HG03159 (cell line): ENCODE measurements around the gene KPNA1.
"Not testable (repeated sequence)": the region's sequence is repeated elsewhere in the genome, so short reads cannot be mapped to it uniquely, and the experiment has no call there.

ENCODE experiments used
- ATAC-seq: cut with Tn5 transposase; IDR thresholded peaks from one replicate; pipeline ENCODE4 v1.9.1; 2021; ENCODE audit warnings: mild to moderate bottlenecking, moderate library complexity; ENCODE audit not compliant: unreplicated experiment

KPNA1 gene

GRCh38 chr3:122481390-122481789 lies 33.3 kb downstream of the KPNA1 start:
- ATAC-seq: no peak

DNA sequence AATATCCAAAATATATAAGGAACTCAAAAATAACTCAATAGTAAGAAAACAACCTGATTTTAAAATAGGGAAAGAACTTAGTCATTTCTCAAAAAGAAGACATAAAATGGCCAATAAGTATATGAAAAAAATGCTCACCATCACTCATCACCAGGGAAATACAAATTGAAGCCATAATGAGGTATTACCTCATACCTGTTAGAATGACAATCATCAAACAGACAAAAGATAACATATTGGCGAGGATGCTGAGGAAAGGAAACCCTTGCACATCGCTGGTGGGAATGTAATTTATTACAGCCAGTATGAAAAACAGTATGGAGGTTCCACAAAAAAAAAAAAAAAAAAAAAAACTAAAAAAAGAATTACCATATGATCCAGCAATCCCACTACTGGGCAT lies 38.2 kb downstream of the KPNA1 start:
- ATAC-seq: no peak

DNA sequence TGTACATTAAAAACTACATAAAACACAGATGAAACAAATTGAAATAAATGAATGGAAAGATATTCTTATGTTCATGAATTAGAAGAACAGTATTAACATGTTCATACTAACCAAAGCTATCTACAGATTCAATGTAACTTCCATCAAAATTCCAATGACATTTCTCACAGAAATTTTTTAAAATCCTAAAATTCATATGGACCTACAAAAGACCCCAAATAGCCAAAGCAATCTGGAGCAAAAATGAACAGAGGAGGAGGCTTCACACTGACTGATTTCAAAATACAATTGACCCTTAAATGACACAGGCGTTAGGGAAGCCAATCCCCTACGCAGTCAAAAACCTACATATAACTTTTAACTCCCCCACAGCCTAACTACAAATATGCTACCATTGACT lies 39.4 kb downstream of the KPNA1 start:
- no peak for ATAC-seq

GRCh38 chr3:122469659-122470058 lies 45.1 kb downstream of the KPNA1 start:
- ATAC-seq: no peak

- ATAC-seq: peak; percentile 60
These were observed 45.7 kb downstream of the KPNA1 start for GRCh38 chr3:122468896-122469533.

GRCh38 chr3:122466701-122467240 lies 48.0 kb downstream of the KPNA1 start:
- no peak for ATAC-seq

DNA sequence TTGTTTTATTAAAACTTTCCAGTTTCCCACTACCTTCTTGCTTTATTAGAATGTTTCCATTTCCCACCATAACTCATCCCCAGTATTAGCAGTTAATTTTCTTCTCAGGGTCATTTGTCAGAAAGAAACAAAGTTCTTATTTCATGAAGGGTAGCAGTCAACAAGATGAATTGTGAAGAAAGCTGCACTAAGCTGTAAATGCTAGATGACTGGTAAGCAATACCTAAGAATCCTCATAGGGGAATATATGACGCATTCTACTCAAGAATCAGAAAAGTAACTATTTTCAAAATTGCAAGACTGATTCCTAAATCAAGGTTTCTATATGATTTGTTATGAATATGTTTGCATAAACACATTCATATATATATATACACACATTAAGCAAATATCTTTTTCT lies 50.1 kb downstream of the KPNA1 start:
- ATAC-seq: no peak

- ATAC-seq: no peak
These were observed 52.3 kb downstream of the KPNA1 start for GRCh38 chr3:122462406-122462805.

- ATAC-seq: no peak
These were observed 52.9 kb downstream of the KPNA1 start for GRCh38 chr3:122461806-122462205.

- ATAC-seq: no peak
These were observed 55.7 kb downstream of the KPNA1 start for GRCh38 chr3:122458992-122459391.

DNA sequence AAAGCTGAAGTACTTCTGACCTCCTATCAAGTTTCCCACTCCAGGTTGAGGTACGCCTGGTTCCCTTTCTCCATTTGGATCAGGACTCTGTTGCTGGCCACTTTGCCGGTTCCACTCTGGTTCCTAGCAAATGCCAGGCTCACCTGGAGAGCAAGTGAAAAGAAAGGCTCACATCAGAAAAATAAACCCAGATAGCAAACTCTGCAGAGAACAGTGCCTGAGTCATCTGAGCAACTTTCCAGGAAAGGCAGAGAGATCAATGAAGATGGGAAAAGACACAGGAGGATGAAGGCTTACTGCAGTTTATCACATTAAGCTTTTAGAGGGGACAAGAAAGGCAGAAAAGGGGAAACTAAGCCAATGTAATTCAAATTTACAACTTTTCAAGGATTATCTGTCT lies 57.0 kb downstream of the KPNA1 start:
- ATAC-seq: no peak

GRCh38 chr3:122456074-122456473 lies 58.7 kb downstream of the KPNA1 start:
- no peak for ATAC-seq

DNA sequence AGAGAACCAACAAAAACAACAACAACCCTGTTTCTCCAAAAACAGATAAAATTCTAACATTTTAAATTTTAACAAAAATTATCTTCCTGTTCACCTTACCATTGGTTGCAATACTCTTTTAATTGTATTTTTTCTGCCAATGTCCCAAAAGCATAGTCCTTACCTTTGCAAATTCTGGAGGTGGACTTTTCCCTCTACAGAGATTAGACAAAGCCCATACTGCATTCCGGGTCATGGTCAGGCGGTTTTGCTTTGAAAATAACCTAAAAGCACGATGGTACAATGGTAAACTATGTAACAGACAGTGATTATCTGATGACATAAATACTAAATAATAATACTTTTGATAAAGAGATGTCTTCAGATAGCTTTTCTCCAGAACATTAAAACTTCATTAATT lies 63.4 kb downstream of the KPNA1 start:
- ATAC-seq: no peak

GRCh38 chr3:122448218-122448617 lies 66.5 kb downstream of the KPNA1 start:
- not testable (repeated sequence) for ATAC-seq

- ATAC-seq: not testable (repeated sequence)
These were observed 70.2 kb downstream of the KPNA1 start for GRCh38 chr3:122444491-122444887.

DNA sequence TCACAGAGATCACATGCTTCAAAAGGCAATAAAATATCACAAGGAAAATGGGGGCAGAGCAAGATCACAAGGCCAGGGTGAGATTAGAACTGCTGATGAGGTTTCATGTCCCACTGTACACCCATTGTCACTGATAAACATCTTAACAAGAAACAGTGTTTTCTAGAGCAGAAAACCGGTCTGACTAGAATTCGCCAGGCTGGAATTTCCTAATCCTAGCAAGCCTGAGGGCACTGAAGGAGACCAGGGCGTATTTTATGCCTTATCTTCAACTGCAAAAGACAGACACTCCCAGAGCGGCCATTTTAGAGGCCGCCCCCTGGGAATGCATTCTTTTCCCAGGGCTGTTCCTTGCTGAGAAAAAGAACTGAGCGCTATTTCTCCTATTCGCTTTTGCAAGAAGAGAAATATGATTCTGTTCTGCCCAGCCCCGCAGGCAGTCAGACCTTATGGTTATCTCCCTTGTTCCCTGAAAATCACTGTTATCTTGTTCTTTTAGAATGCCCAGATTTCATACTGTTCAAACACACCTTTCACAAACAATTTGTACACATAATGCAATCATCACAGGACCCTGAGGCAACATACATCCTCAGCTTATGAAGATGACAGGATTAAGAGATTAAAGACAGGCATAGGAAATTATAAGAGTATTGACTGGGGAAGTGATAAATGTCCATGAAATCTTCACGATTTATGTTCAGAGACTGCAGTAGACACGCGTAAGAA lies 70.8 kb downstream of the KPNA1 start:
- not testable (repeated sequence) for ATAC-seq

DNA sequence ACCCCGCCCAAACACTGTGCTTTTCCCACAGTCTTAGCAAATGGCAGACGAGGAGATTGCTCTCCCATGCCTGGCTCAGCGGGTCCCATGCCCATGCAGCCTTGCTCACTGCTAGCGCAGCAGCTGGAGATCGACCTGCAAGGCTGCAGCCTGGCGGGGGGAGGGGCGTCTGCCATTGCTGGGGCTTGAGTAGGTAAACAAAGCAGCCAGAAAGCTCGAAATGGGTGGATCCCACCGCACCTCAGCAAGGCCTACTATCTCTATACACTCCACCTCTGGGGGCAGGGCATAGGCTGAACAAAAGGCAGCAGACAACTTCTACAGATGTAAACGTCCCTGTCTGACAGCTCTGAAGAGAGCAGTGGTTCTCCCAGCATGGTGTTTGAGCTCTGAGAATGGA lies 71.6 kb downstream of the KPNA1 start:
- ATAC-seq: no peak

DNA sequence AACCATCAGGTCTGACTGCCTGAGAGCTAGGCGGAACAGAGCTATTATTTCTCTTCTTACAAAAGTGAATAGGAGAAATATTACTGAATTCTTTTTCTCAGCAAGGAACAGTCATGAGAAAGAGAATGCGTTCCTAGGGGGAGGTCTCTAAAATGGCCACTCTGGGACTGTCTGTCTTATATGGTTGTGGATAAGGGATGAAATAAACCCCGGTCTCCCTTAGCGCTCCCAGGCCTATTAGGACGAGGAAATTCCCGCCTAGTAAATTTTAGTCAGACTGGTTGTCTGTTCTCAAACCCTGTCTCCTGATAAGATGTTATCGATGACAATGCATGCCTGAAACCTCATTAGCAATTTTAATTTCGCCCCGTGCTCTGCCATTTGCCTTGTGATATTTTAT lies 78.8 kb downstream of the KPNA1 start:
- no peak for ATAC-seq

DNA sequence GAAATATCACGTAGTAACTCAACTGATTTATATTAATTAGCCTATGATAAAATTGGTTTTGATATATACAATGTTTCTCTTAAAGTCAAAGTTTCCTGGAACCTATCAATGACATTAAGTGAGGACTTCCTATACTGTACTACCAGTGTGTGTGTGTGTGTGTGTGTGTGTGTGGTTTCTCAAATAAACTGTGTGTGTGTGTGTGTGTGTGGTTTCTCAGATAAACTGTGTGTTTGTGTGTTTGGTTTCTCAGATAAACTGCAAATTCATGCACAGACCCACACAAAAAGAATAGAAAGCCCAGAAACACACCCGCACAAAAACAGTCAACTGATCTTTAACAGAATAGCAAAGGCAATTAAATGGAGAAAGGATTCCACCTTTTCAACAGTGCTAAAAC lies 84.4 kb downstream of the KPNA1 start:
- no peak for ATAC-seq

- ATAC-seq: no peak
These were observed 86.8 kb downstream of the KPNA1 start for GRCh38 chr3:122427857-122428471.

DNA sequence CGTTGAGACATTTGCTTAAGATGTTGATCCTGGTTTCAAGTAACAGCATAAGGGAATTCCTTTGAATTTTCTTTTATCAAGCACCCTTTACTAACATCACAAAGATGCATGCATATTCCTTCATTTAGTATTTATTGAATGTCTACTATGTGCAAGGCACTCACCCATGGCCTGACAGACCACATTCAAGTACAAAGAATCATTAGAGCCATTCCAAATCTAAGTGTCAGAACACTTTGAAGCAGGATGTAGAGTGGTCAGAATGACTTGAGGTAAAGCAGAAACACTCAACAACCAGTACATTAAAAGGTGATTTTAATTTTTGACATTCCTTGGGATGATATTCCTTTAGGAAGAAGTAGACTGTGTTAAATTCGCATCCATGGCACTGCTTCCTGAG lies 92.9 kb downstream of the KPNA1 start:
- ATAC-seq: no peak

DNA sequence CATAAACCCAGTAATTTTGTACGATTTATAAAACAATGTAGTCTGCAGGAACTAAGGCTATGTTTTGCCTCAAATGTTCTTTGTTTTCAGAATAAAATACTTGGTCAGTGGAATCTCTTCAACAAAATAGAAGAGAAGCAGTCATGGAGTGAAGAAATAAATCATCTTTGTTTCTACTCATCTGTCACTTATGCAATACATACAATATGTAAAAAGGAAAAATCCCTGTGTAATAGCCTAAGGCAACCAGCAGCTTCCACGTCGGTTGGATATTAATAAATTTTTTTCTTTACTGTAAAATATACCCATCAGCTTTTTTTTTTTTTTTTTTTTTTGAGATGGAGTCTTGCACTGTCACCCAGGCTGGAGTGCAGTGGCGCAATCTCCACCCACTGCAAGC lies 93.6 kb downstream of the KPNA1 start:
- ATAC-seq: no peak
